Fibroblast of mammary gland (primary cell): ENCODE results near the gene LRRN4.
A peak's percentile ranks its signal among the peaks of the same experiment; 100 is the strongest.

Experiments used
- DNase-seq: peaks from one replicate; pipeline ENCODE4 v3.0.0-alpha.2; 2010; ENCODE audit warnings: low read depth
- H3K4me3 ChIP-seq: 2 replicates; pipeline ENCODE4 v1.5.1; 2011; ENCODE audit warnings: low read depth, mild to moderate bottlenecking, low read length, moderate library complexity; ENCODE audit not compliant: control insufficient read depth
- TF ChIP-seq, protein P1 (sequence below): conservative IDR thresholded peaks from 2 replicates; pipeline ENCODE4 v1.5.1; 2011; ENCODE audit warnings: low read depth, low read length, inconsistent platforms; ENCODE audit not compliant: control insufficient read depth, insufficient read depth

Gene LRRN4

DNA sequence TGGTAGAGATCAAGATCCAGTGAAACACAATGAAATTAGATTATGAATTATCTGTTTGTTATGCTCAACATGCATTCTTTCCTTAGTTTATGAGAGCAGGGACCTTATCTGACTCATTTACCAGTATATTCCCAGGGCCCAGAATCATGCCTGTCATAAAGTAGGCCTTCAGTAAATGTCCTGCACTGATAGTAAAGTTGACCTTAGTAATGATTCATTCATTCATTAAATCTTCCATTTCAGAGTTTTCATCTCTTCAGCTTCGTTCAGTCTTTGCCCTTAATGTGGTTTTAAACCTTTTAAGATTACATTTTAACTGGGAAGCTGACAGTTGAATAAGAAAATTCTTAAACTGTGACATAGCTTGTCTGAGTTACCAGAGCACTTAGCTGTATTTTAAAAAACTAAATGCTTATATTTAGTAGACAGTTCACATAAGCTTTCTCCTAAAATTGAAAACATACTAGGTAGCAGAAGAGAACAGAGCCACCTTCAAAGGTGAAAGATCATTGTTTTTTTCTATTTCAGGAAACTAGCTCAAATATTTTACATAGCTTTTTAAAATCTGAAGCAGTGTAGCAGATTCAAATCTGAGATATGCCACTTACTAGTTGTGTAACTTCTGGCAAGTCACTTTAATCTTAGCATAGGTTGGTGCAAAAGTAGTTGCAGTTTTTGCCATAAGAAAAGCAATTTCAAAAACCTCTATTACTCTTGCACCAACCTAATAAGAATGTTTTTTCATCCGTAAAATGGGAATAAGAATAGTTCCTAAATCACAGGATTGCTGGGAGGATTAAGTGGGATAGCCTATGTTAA lies 62.0 kb downstream of the LRRN4 start:
- no peak overlapping the region for H3K4me3 ChIP-seq
- TF ChIP-seq, protein P1, sequence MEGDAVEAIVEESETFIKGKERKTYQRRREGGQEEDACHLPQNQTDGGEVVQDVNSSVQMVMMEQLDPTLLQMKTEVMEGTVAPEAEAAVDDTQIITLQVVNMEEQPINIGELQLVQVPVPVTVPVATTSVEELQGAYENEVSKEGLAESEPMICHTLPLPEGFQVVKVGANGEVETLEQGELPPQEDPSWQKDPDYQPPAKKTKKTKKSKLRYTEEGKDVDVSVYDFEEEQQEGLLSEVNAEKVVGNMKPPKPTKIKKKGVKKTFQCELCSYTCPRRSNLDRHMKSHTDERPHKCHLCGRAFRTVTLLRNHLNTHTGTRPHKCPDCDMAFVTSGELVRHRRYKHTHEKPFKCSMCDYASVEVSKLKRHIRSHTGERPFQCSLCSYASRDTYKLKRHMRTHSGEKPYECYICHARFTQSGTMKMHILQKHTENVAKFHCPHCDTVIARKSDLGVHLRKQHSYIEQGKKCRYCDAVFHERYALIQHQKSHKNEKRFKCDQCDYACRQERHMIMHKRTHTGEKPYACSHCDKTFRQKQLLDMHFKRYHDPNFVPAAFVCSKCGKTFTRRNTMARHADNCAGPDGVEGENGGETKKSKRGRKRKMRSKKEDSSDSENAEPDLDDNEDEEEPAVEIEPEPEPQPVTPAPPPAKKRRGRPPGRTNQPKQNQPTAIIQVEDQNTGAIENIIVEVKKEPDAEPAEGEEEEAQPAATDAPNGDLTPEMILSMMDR: no peak
- DNase-seq: peak; percentile 27

DNA sequence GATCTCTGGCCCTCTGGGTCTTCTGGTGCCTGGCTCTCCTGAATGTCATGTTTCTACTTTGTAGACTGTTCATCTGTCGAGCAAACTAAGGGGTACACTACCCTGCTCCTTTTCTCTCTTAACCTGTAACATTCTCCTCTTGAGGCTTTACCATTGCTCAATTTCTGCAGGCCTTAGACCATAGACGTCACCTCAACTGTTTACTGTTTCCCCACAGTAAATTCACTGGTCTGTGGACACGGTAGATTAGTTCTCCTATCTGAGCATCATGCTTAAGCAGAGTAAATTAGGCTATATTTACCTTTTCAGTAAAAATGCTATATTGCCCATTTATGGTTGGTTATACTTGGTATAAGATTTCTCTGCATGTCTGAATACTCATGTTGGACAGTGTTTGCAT lies 62.9 kb downstream of the LRRN4 start:
- TF ChIP-seq, protein P1: no peak
- DNase-seq: no peak
- no peak overlapping the region for H3K4me3 ChIP-seq
